Spinal cord (tissue), 10 donors: ENCODE data around the gene PXN. TPM values are rescaled to one million over a fixed set of nuclear protein-coding genes. Genes with fewer than 3 reads are reported as not detected.
"Not testable (repeated sequence)": the region's sequence is repeated elsewhere in the genome, so short reads cannot be mapped to it uniquely, and the experiment has no call there.

Source experiments
- DNase-seq, 6 donors: peaks; one replicate each; pipeline versions ENCODE4 v3.0.0 to v3.0.0-alpha.2; 2013 to 2015; ENCODE audit warnings: low spot score in 6 of 6, low read depth in 4 of 6
- H3K27ac ChIP-seq: one replicate; pipeline ENCODE4 v1.5.1; 2013; ENCODE audit warnings: low read depth, low read length, control low read depth
- H3K27me3 ChIP-seq: one replicate; pipeline ENCODE4 v1.6.1; 2013; ENCODE audit warnings: low read length; ENCODE audit not compliant: control insufficient read depth, insufficient read depth
- H3K36me3 ChIP-seq: one replicate; pipeline ENCODE4 v1.6.1; 2013; ENCODE audit warnings: low read length; ENCODE audit not compliant: control insufficient read depth, insufficient read depth
- H3K4me1 ChIP-seq: one replicate; pipeline ENCODE4 v1.6.1; 2013; ENCODE audit warnings: low read length; ENCODE audit not compliant: control insufficient read depth, insufficient read depth
- H3K4me3 ChIP-seq: one replicate; pipeline ENCODE4 v1.5.1; 2013; ENCODE audit warnings: low read depth, low read length, control low read depth
- H3K9me3 ChIP-seq: one replicate; pipeline ENCODE4 v1.6.1; 2013; ENCODE audit warnings: low read length; ENCODE audit not compliant: control insufficient read depth, insufficient read depth
- WGBS: methylation state at CpG from one replicate; pipeline ENCODE4 v1.1.5; 2013; ENCODE audit warnings: missing lambda C conversion rate; ENCODE audit not compliant: insufficient coverage; 5-methylcytosine and 5-hydroxymethylcytosine counted together
- polyA plus RNA-seq, 2 donors: library from polyadenylated mRNA; unstranded; fragments of 120-200 nt; gene quantifications; one replicate each; pipeline ENCODE4 v1.2.1, GENCODE V29; 2013; ENCODE audit not compliant: insufficient read length in 2 of 2
- total RNA-seq, 2 donors: library from RNA; depleted of rRNA in 1 of 2; stranded (reverse); fragments of 120-200 nt in 1 of 2; fragments of >200 nt in 1 of 2; gene quantifications; one replicate each; pipeline versions ENCODE4 v1.2.3 to v1.2.4, GENCODE V29; 2013 to 2014
- donor health status: healthy.

PXN gene
- total and polyA plus RNA-seq, 4 donors, result 17.3 to 62.2 (median 36.0) TPM

DNA sequence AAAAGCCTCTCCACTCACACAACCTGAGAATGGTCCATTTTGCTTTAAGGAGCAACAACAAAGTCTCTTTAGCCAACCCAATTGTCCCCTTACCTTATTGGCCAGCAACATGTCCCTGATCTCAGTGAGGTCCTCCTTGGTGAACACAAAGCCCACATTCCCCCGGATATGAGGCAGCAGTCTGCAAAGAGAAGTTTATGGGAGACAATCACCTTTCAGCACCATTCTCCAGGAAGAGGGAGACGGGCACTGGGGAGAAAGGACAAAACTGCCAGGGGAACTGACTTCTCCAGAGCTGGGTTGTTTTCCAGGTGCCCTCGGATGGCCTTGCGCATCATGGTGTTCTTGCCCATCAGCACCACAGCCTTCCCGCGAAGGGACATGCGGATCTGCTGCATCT lies 66.5 kb downstream of the PXN start:
- H3K27me3 ChIP-seq, result no peaks in the 10 kb centered on the region
- no peak overlapping the region for H3K4me3 ChIP-seq
- peaks cover 25% of the 10 kb centered on the region for H3K4me1 ChIP-seq
- no peak overlapping the region for H3K27ac ChIP-seq
- DNase-seq, result no peak
- WGBS, result 87% methylated on average over 3 of the region's 7 CpGs
- H3K36me3 ChIP-seq, result peaks cover 33% of the 10 kb centered on the region
- no peaks in the 10 kb centered on the region for H3K9me3 ChIP-seq

DNA sequence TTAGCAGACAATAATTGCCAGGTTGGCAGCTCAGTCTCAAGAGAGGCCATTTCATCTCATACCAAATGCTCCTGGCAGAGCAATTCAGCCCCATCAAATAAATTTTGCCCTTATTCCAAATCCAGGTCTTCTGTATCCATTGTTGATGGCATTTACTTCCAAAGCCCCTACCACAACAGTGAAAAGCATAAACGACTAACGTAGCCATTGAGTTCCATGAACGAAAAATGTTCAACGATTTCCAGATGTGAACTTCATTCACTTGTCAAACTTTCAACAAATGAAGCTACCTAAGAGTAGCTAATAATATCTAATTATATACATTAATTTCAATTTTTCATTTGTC lies 68.0 kb downstream of the PXN start:
- Histone ChIP-seq H3K4me1 (peaks cover 38% of the 10 kb centered on the region), H3K9me3 (no peaks in the 10 kb centered on the region), H3K36me3 (peaks cover 33% of the 10 kb centered on the region), H3K4me3 (no peak overlapping the region), H3K27ac (no peak overlapping the region), H3K27me3 (no peaks in the 10 kb centered on the region)
- no peak for DNase-seq
- WGBS, result no CpG with 5 or more reads among the region's 4 CpGs

DNA sequence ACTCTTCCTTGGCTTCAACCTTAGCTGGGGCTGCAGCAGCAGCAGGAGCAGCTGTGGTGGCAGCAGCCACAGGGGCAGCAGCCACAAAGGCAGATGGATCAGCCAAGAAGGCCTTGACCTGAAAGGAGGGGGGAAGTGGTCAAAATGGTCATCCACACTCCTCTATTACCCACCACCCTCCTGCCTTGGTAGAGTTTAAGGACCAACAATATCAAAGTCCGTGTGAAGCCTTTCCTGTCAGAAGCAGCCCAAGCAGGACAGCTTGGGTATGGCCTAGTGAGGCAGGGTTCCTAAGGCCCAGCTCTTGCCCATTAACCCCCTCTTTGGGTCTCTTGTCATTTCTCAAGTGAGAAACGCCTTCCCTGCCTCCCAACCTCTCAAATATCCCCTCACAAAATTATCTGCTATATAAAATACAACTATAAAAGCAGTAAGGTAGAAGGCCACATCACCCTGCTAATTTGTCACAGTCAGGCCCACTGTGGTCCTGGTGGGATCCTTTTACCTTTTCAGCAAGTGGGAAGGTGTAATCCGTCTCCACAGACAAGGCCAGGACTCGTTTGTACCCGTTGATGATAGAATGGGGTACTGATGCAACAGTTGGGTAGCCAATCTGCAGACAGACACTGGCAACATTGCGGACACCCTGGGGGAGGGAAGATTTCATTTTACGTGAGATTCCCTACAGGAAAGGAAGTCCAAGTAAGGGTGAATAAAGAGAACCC lies 68.6 kb downstream of the PXN start:
- Histone ChIP-seq H3K36me3 (peaks cover 33% of the 10 kb centered on the region), H3K4me1 (peaks cover 38% of the 10 kb centered on the region)
- H3K4me3 ChIP-seq, H3K27me3 ChIP-seq, DNase-seq, H3K9me3 ChIP-seq, H3K27ac ChIP-seq: not testable (repeated sequence)
- WGBS, result 80% methylated on average over 1 of the region's 7 CpGs

DNA sequence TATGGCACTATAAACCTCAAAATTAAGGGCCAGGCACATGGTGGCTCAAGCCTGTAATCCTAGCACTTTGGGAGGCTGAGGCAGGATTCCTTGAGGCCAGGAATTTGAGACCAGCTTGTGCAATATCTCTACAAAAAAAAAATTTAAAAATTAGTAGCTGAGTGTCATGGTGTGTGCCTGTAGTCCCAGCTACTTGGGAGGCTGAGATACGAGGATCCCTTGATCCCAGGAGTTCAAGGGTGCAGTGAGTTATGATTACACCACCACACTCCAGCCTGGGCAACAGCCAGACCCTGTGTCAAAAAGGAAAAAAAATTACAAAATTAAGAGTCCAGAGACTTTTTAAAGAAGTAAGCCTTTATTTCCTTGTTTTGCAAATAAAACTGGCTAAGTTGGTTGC lies 69.2 kb downstream of the PXN start:
- no peak for DNase-seq
- Histone ChIP-seq H3K9me3 (no peaks in the 10 kb centered on the region), H3K4me1 (peaks cover 34% of the 10 kb centered on the region), H3K27ac (no peak overlapping the region), H3K4me3 (no peak overlapping the region), H3K27me3 (no peaks in the 10 kb centered on the region), H3K36me3 (peaks cover 33% of the 10 kb centered on the region)
- WGBS, result no CpG with 5 or more reads among the region's 1 CpG

DNA sequence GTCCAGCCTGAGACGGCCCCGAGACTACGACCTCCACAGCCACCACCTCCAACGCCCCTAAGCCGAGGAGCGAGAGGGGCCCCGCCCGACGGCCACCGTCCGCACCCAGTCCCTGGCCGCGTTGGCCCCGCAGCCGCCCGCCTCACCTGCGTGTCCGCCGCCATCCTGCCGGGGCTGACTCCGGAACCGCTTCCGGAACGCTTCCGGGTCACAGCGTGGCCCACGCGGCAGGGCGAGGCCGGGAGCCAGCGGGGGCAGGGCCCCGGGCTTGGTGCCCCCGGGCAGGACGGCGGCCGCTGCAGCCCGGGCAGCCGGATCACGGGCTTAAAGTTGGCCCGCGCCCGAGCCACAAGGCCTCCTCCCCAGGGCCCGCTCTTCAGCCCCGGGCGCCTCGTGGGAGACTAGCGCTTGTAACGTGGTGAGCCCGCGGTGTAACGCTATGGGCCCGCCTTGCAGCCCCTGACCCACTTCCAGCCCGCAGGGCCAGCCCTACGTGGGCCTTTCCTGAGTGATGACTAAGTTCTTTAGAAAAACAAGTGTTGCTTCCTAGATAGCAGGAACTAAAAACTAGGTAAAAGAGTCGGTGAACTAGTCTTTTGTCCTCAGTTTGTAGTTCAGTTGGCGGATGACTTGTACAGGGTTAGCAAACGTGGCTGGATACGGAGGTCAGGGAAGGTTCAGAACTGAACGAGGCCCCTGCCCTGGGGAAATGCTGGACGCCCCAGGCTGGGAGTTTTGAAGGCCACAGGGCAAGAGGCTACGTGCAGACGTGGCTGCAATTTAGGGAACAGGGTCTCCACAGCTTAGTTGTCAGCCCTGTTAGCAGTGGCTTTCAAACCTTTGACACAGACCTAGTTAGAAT lies 70.8 kb downstream of the PXN start, which contains the start of gene GCN1:
TSS of gene GCN1 (minus strand) at position 182 of the 862 bp plus-strand sequence. CDS start at position 164, 18 bp downstream.
- Histone ChIP-seq H3K27me3 (no peaks in the 10 kb centered on the region), H3K4me3 (peak within 1 kb of the TSS; percentile 65), H3K9me3 (no peaks in the 10 kb centered on the region), H3K27ac (peak within 1 kb of the TSS; percentile 79), H3K36me3 (peaks cover 40% of the 10 kb centered on the region), H3K4me1 (peaks cover 28% of the 10 kb centered on the region)
- DNase-seq, result peak; percentile 57 to 92 (median 72)
- WGBS, result 3% methylated on average over 53 of the region's 62 CpGs

DNA sequence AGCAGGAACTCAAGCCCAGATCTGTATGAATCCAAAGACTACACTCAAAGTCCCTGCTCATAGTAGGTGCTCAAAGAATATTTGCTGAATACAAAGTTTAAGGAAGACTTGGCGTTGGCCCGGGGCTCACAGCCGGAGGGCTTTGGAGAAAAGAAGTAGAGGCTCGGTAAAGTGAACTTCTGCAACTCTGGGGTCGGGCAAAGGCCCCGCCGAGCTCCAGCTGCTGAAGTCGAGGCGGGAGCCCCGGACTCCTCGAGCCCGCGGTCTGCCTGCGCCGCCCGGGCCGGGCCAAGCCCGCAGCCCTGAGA lies 71.3 kb downstream of the PXN start:
- DNase-seq, result no peak
- no peaks in the 10 kb centered on the region for H3K27me3 ChIP-seq
- H3K27ac ChIP-seq, result no peak overlapping the region
- peaks cover 42% of the 10 kb centered on the region for H3K36me3 ChIP-seq
- no peaks in the 10 kb centered on the region for H3K9me3 ChIP-seq
- H3K4me3 ChIP-seq, result peak overlapping the region; percentile 65
- peaks cover 26% of the 10 kb centered on the region for H3K4me1 ChIP-seq
- WGBS, result 0% methylated on average over 18 of the region's 18 CpGs

DNA sequence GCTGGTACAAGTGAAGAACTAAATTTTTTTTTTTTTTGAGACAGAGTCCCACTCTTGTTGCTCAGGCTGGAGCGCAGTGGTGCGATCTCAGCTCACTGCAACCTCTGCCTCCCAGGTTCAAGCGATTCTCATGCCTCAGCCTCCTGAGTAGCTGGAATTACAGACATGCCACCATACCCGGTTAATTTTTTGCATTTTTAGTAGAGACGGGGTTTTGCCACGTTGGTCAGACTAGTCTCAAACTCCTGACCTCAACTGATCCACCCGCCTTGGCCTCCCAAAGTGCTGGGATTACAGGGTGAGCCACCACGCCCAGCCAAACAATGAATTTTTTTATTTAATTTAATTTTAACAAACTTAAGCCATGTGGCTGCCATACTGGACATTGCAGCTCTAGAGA lies 72.2 kb downstream of the PXN start:
- not testable (repeated sequence) for H3K27ac ChIP-seq, DNase-seq, H3K9me3 ChIP-seq, H3K27me3 ChIP-seq
- H3K4me1 ChIP-seq, result peaks cover 22% of the 10 kb centered on the region
- peaks cover 39% of the 10 kb centered on the region for H3K36me3 ChIP-seq
- H3K4me3 ChIP-seq, result peak overlapping the region; percentile 65
- 92% methylated on average over 4 of the region's 8 CpGs for WGBS

DNA sequence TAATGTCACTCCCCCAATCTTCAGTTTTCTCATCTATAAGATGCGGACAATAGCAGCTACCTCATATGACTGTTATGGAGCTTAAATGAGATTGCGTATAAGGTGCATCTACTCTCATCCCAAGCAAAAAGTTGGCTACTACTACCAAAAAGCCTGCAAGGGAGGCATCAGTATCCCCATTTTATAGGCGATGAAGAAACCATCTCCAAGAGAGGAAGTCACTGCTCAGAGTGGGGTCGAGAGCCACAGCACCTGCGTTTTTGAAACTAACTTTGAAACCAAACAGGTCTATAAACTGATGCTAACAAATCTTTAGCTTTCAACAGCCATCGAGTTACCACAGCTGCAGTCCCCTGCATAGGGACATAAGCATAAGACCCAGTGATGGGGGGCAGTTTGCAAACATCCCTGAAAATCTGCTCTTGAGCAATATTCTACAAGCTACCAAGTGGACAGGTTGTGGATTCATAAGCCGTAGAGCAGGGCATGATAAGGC lies 74.5 kb downstream of the PXN start:
- Histone ChIP-seq H3K36me3 (peaks cover 41% of the 10 kb centered on the region), H3K4me3 (no peak overlapping the region), H3K27ac (no peak overlapping the region), H3K27me3 (no peaks in the 10 kb centered on the region), H3K4me1 (peaks cover 22% of the 10 kb centered on the region), H3K9me3 (no peaks in the 10 kb centered on the region)
- WGBS, result 94% methylated on average over 5 of the region's 7 CpGs
- no peak for DNase-seq

DNA sequence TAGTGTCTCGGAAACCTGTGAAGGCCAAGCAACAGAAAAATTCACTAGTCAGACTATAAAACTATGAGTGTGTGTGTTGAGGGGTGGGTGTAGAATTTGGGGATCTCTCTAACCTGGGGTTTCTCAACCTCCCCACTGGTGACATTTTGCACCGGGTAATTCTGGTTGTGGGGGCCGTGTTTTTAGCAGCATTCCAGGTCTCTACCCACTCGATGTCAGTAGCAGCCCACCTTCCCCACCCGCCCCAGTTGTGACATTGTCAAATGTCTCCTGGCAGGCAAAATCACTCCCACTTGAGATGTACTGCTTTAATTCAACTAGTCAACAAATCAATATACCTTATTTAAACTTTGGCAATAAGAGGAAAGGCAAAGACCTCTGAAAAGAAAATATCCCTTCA lies 75.1 kb downstream of the PXN start:
- WGBS, result 94% methylated on average over 3 of the region's 5 CpGs
- H3K27ac ChIP-seq, result no peak overlapping the region
- DNase-seq, result no peak
- H3K27me3 ChIP-seq, result no peaks in the 10 kb centered on the region
- no peak overlapping the region for H3K4me3 ChIP-seq
- H3K36me3 ChIP-seq, result peaks cover 44% of the 10 kb centered on the region
- H3K4me1 ChIP-seq, result peaks cover 20% of the 10 kb centered on the region
- H3K9me3 ChIP-seq, result no peaks in the 10 kb centered on the region
